Neural cell (in vitro differentiated cells): ENCODE measurements around the gene NPPA. TPM values are rescaled to one million over a fixed set of nuclear protein-coding genes. Genes with fewer than 3 reads are reported as not detected.

Experiments used
- H2AFZ ChIP-seq: fragments of 200-600, 300-800 bp; sonication (generic), shearing (Covaris generic); 2 replicates; pipeline ENCODE4 v1.6.0; 2014; ENCODE audit warnings: low read depth, mild to moderate bottlenecking, antibody characterized with exemption, low read length, moderate library complexity
- H3F3A ChIP-seq: fragments of 200-600 bp; shearing (Covaris generic); 2 replicates; pipeline ENCODE4 v1.6.1; 2016; ENCODE audit warnings: mild to moderate bottlenecking, moderate library complexity, mixed read lengths, antibody characterized with exemption, low read length; ENCODE audit not compliant: insufficient read depth, poor library complexity, severe bottlenecking
- H3K27ac ChIP-seq: fragments of 200-600, 300-800 bp; sonication (generic), shearing (Covaris generic); 2 replicates; pipeline ENCODE4 v1.5.1; 2014; ENCODE audit warnings: mild to moderate bottlenecking, low read length, moderate library complexity
- H3K27me3 ChIP-seq: fragments of 300-800, 200-600 bp; sonication (generic), shearing (Covaris generic); 2 replicates; pipeline ENCODE4 v1.6.0; 2014; ENCODE audit warnings: mild to moderate bottlenecking, low read depth, low read length, moderate library complexity; ENCODE audit not compliant: insufficient read depth
- H3K36me3 ChIP-seq: fragments of 300-800, 200-600 bp; sonication (generic), shearing (Covaris generic); 2 replicates; pipeline ENCODE4 v1.5.1; 2014; ENCODE audit warnings: mild to moderate bottlenecking, antibody characterized with exemption, low read length, moderate library complexity; ENCODE audit not compliant: insufficient read depth
- H3K4me2 ChIP-seq: fragments of 300-800, 200-600 bp; sonication (generic), shearing (Covaris generic); 2 replicates; pipeline ENCODE4 v1.6.0; 2014; ENCODE audit warnings: mild to moderate bottlenecking, low read length
- H3K4me3 ChIP-seq: fragments of 300-800, 200-600 bp; sonication (generic), shearing (Covaris generic); 2 replicates; pipeline ENCODE4 v1.5.1; 2014; ENCODE audit warnings: mild to moderate bottlenecking, low read length, moderate library complexity
- H3K79me2 ChIP-seq: fragments of 200-600 bp; shearing (Covaris generic); replicated peaks from 2 replicates; pipeline ENCODE4 v1.6.0; 2014; ENCODE audit warnings: mild to moderate bottlenecking, low read length, moderate library complexity; ENCODE audit not compliant: insufficient read depth
- H3K9ac ChIP-seq: fragments of 300-800, 200-600 bp; sonication (generic), shearing (Covaris generic); 2 replicates; pipeline ENCODE4 v1.6.1; 2016; ENCODE audit warnings: mild to moderate bottlenecking, low read length, mixed read lengths
- H3K9me2 ChIP-seq: fragments of 200-600 bp; shearing (Covaris generic); 2 replicates; pipeline ENCODE4 v1.6.1; 2016; ENCODE audit warnings: mild to moderate bottlenecking, low read length, mixed read lengths; ENCODE audit not compliant: insufficient read depth
- H3K9me3 ChIP-seq: fragments of 200-600, 300-800 bp; sonication (generic), shearing (Covaris generic); 2 replicates; pipeline ENCODE4 v1.6.1; 2016; ENCODE audit warnings: mild to moderate bottlenecking, mixed run types, low read length, moderate library complexity, mixed read lengths
- H4K20me1 ChIP-seq: fragments of 200-600 bp; shearing (Covaris generic); 2 replicates; pipeline ENCODE4 v1.6.1; 2016; ENCODE audit warnings: mild to moderate bottlenecking, mixed run types; ENCODE audit not compliant: insufficient read depth
- CTCF ChIP-seq: fragments of 450-650 bp; IDR thresholded peaks from 2 replicates; pipeline ENCODE4 v1.5.1; 2014; ENCODE audit warnings: antibody characterized with exemption, mild to moderate bottlenecking, moderate library complexity; ENCODE audit not compliant: poor library complexity, severe bottlenecking
- EP300 ChIP-seq: fragments of 450-650 bp; conservative IDR thresholded peaks from 2 replicates; pipeline ENCODE4 v1.6.1; 2014; ENCODE audit warnings: antibody characterized with exemption, mild to moderate bottlenecking, moderate library complexity; ENCODE audit not compliant: poor library complexity, severe bottlenecking
- EZH2 ChIP-seq: fragments of 200-600, 300-800 bp; shearing (Covaris generic), sonication (generic); IDR thresholded peaks from 2 replicates; pipeline ENCODE4 v1.6.1; 2014; ENCODE audit warnings: antibody characterized with exemption, low read length, borderline replicate concordance, mild to moderate bottlenecking; ENCODE audit not compliant: insufficient read depth, poor library complexity, severe bottlenecking
- MXI1 ChIP-seq: fragments of 450-650 bp; conservative IDR thresholded peaks from 2 replicates; pipeline ENCODE4 v1.6.1; 2014; ENCODE audit warnings: antibody characterized with exemption, mild to moderate bottlenecking; ENCODE audit not compliant: poor library complexity, severe bottlenecking
- POLR2AphosphoS5 ChIP-seq: IDR thresholded peaks from 2 replicates; pipeline ENCODE4 v1.6.1; 2012
- RAD21 ChIP-seq: fragments of 450-650 bp; conservative IDR thresholded peaks from 2 replicates; pipeline ENCODE4 v1.6.1; 2014; ENCODE audit warnings: antibody characterized with exemption, mild to moderate bottlenecking, moderate library complexity
- REST ChIP-seq: IDR thresholded peaks from 2 replicates; pipeline ENCODE4 v1.6.1; 2012; ENCODE audit warnings: borderline replicate concordance
- SMC3 ChIP-seq: fragments of 450-650 bp; conservative IDR thresholded peaks from 2 replicates; pipeline ENCODE4 v1.6.1; 2014; ENCODE audit warnings: antibody characterized with exemption, mild to moderate bottlenecking, moderate library complexity; ENCODE audit not compliant: poor library complexity
- TAF1 ChIP-seq: IDR thresholded peaks from 2 replicates; pipeline ENCODE4 v1.6.1; 2012; ENCODE audit warnings: low read depth
- polyA plus RNA-seq: library from polyadenylated mRNA; depleted of rRNA; stranded (reverse); fragments of >200 nt; gene quantifications from 2 replicates; pipeline ENCODE4 v1.2.3, GENCODE V29; 2014

The NPPA gene
- polyA plus RNA-seq, 1 donor from 2014 or later = not detected

GRCh38 chr1:11831945-11832725 is 15.4 kb downstream of the NPPA start:
- no peaks in the 10 kb centered on the region for H3K9me2 ChIP-seq
- H3K4me3 ChIP-seq = no peak overlapping the region
- H3K27me3 ChIP-seq = no peaks in the 10 kb centered on the region
- H4K20me1 ChIP-seq = no peaks in the 10 kb centered on the region
- no peak overlapping the region for H3K27ac ChIP-seq
- TF ChIP-seq SMC3 (no peak), TAF1 (no peak), MXI1 (no peak), EZH2 (no peak), CTCF (no peak), POLR2AphosphoS5 (no peak)
- H3K9me3 ChIP-seq = no peaks in the 10 kb centered on the region
- no peak overlapping the region for H3K4me2 ChIP-seq
- no peaks in the 10 kb centered on the region for H3K36me3 ChIP-seq
- no peak overlapping the region for H3K9ac ChIP-seq
- H2AFZ ChIP-seq = no peak overlapping the region
- H3F3A ChIP-seq = no peaks in the 10 kb centered on the region
- H3K79me2 ChIP-seq = no peaks in the 10 kb centered on the region

GRCh38 chr1:11828511-11828910 is 19.1 kb downstream of the NPPA start:
- Histone ChIP-seq H3K4me3 (no peak overlapping the region), H3F3A (no peaks in the 10 kb centered on the region), H3K9ac (no peak overlapping the region), H3K27me3 (no peaks in the 10 kb centered on the region), H3K79me2 (no peaks in the 10 kb centered on the region), H4K20me1 (no peaks in the 10 kb centered on the region), H3K9me2 (no peaks in the 10 kb centered on the region), H2AFZ (no peak overlapping the region), H3K9me3 (no peaks in the 10 kb centered on the region), H3K4me2 (no peak overlapping the region), H3K27ac (no peak overlapping the region), H3K36me3 (no peaks in the 10 kb centered on the region)
- TF ChIP-seq SMC3 (no peak), RAD21 (no peak), EZH2 (no peak), POLR2AphosphoS5 (no peak), TAF1 (no peak), MXI1 (no peak), CTCF (no peak), REST (no peak), EP300 (no peak)
